AG04450 (cell line): ENCODE data around the gene CHST11. TPM values are rescaled to one million over a fixed set of nuclear protein-coding genes. Genes with fewer than 3 reads are reported as not detected.

Source experiments
- CTCF ChIA-PET: fragments of 300-600, 350-600 bp; formaldehyde crosslinking; extraction: SDS; loops from one replicate; lab custom pipeline; 2022; ENCODE audit warnings: antibody characterized with exemption, inconsistent platforms; lab: Charles Lee
- POLR2A ChIA-PET: fragments of 350-600 bp; formaldehyde crosslinking; extraction: SDS; loops from one replicate; lab custom pipeline; 2021; ENCODE audit warnings: antibody characterized with exemption, inconsistent platforms; lab: Yijun Ruan, JAX
- DNase-seq: peaks from one replicate; pipeline ENCODE4 v3.0.0-alpha.2; 2011; ENCODE audit warnings: low read depth, low spot score
- H3K27ac ChIP-seq: one replicate; pipeline ENCODE4 v1.5.1; 2012; ENCODE audit warnings: low read depth, low read length, control low read depth
- H3K27me3 ChIP-seq: one replicate; pipeline ENCODE4 v1.6.0; 2012; ENCODE audit warnings: low read length; ENCODE audit not compliant: control insufficient read depth, insufficient read depth
- H3K4me3 ChIP-seq: 2 replicates; pipeline ENCODE4 v1.5.1; 2011; ENCODE audit warnings: mild to moderate bottlenecking, low read depth, low read length, control low read depth
- H3K9me3 ChIP-seq: 2 replicates; pipeline ENCODE4 v1.5.1; 2012; ENCODE audit warnings: low read length; ENCODE audit not compliant: control insufficient read depth, insufficient read depth
- polyA plus RNA-seq: library from polyadenylated mRNA; depleted of rRNA; stranded (reverse); fragments of >200 nt; gene quantifications from 2 replicates; pipeline ENCODE4 v1.2.3, GENCODE V29; 2011
- TF ChIP-seq, protein P1 (sequence below): IDR thresholded peaks from 2 replicates; pipeline ENCODE4 v1.5.1; 2011; ENCODE audit warnings: low read depth, low read length, control low read depth, inconsistent platforms

CHST11 gene
- polyA plus RNA-seq, 1 experiment = 2.7 TPM

DNA sequence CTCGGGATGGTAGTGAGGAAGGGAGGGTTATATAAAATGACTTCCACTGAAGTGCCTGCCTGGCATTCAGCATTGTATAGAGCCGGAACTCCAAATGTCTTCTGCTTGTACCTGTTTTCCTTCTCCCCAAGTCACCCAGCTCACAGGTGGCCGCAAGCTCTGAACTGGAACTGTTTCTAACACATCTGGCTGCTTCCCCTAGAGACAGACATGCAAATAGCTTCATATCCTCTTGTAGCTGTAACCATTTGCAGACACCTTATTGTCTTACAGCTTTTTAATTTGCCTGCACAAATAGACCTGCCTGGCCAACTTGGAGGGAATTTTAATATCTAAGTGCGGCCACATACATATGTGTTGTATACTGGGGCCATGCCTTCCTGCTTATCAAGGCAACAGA, 126.0 kb downstream of the CHST11 start:
- TF ChIP-seq, protein P1, sequence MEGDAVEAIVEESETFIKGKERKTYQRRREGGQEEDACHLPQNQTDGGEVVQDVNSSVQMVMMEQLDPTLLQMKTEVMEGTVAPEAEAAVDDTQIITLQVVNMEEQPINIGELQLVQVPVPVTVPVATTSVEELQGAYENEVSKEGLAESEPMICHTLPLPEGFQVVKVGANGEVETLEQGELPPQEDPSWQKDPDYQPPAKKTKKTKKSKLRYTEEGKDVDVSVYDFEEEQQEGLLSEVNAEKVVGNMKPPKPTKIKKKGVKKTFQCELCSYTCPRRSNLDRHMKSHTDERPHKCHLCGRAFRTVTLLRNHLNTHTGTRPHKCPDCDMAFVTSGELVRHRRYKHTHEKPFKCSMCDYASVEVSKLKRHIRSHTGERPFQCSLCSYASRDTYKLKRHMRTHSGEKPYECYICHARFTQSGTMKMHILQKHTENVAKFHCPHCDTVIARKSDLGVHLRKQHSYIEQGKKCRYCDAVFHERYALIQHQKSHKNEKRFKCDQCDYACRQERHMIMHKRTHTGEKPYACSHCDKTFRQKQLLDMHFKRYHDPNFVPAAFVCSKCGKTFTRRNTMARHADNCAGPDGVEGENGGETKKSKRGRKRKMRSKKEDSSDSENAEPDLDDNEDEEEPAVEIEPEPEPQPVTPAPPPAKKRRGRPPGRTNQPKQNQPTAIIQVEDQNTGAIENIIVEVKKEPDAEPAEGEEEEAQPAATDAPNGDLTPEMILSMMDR = no peak
- DNase-seq = no peak
- CTCF ChIA-PET = no interaction called here
- H3K4me3 ChIP-seq = no peak overlapping the region
- H3K9me3 ChIP-seq = no peaks in the 10 kb centered on the region
- POLR2A ChIA-PET = no interaction called here
- no peaks in the 10 kb centered on the region for H3K27me3 ChIP-seq
- H3K27ac ChIP-seq = no peak overlapping the region

DNA sequence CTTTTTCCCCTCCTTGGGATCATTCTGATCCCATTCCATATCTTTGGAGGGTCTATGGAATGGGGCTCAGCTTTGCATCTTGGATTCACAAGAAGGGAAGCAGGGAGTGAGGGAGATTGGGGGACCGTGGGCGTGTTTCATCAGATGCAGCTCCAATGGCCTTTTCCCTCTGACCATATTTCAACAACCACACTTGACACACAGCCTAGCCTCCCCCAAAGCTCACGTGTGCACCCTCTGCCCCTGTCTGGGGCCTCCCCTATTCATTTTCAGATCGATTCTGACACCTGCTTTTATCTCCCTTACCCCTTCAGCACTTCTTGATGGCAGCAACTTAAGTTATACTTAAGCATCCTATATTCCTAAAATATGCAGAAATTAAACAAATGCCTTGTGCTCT, 126.6 kb downstream of the CHST11 start:
- TF ChIP-seq, protein P1 = no peak
- Histone ChIP-seq H3K4me3 (no peak overlapping the region), H3K27me3 (no peaks in the 10 kb centered on the region), H3K9me3 (no peaks in the 10 kb centered on the region), H3K27ac (no peak overlapping the region)
- POLR2A ChIA-PET = no interaction called here
- CTCF ChIA-PET = no interaction called here
- DNase-seq = no peak

DNA sequence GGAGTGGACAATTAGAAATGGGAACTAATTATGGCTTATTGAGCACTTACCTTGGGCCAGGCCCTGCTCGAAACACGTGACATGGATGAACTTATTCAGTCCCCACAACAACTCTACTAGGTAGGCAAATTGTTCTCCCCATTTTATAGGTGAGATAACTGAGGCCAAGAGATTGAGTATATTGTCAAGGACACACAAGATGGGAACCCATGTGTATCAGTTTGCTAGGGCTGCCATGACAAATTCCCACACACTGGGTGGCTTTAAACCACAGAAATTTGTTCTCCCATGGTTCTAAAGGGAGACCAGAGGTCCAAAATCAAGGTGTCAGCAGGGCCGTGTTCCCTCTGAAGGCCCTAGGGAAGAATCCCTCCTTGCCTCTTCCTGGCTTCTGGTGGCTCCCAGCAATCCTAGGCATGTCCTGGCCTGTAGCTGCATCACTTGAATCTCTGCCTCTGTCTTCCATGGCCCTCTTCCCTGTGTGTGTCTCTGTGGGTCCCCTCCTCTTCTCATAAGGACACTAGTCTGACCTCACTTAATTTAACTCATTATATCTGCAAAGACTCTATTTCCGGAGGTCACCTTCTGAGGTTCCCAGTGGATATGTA, 128.8 kb downstream of the CHST11 start:
- H3K4me3 ChIP-seq = no peak overlapping the region
- no peaks in the 10 kb centered on the region for H3K27me3 ChIP-seq
- peaks cover 3% of the 10 kb centered on the region for H3K9me3 ChIP-seq
- no peak for DNase-seq
- ChIA-PET POLR2A (no interaction called here), CTCF (no interaction called here)
- no peak overlapping the region for H3K27ac ChIP-seq
- TF ChIP-seq, protein P1 = no peak

DNA sequence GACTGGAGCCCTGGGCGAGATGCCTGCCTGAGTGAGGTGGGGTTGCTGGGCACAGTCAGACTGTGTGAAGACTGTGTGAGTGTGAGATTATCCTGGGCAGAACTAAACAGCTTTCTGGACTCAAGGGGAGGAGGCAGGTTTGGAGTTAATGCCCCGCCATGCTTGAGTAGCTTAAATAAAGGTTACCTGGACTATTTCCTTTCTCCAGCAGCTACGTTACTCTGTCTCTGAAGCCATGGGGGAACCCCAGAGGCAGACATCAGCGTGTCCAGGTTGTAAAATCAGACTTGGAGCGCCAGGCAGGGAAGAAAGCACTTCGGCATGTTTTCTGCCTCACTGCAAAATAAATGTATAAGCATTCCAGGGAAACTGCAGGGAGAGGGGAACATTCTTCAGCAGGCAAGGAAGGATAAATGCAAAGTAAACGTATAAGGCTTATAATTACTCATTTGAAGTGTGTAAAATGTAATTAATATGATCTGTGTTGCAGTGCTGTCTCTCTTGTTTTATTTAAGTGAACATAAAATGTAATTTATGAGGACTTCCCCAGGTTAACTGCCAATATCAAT, 129.7 kb downstream of the CHST11 start:
- Histone ChIP-seq H3K9me3 (peaks cover 3% of the 10 kb centered on the region), H3K27me3 (no peaks in the 10 kb centered on the region), H3K27ac (no peak overlapping the region), H3K4me3 (no peak overlapping the region)
- CTCF ChIA-PET = no interaction called here
- POLR2A ChIA-PET = no interaction called here
- no peak for DNase-seq
- TF ChIP-seq, protein P1 = no peak

DNA sequence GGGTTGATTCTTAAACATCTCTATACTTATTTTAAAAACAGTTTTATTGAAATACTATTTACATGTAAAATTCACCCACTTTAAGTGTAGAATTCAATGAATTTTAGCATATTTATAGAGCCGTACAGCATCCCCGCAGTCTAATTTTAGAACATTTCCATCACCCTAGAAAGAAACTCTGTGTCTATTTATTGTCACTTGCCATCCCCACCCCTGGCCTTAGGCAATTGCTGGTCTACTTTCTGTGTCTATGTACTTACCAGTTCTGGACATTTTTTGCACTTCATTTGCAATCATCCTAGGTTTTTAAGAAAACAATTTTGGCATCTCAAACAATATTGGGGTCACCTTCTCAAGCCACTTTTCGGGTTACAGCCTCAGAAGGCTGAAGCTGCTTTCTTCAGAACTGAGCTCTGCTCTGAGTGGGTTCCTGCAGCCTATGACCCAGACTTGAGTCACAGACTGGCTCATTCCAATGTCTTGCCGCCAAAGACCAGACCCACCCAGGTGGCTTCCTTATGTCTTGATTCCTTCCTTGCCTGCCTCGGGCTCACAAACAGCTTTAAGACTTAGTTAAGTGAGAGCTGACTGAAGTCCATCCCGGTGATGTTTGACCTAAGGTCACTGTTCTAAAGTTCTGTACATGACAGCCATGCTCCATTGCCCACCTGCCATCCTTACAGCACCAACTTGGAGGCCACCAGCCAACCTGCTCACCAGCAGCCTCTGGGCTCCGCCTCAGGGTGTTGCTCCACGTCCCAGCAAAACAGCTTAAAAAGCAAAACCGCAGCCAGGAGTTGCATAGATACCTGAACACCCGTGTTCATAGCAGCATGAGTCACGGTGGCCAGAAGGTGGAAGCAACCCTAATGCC, 131.5 kb downstream of the CHST11 start:
- no peak overlapping the region for H3K4me3 ChIP-seq
- H3K27ac ChIP-seq = no peak overlapping the region
- ChIA-PET POLR2A (no interaction called here), CTCF (interaction anchor here (1.1 kb wide), 1 partner anchor 206 kb away, joined by 13 read pairs; no protein-coding TSS in a partner anchor)
- no peaks in the 10 kb centered on the region for H3K27me3 ChIP-seq
- DNase-seq = no peak
- peaks cover 3% of the 10 kb centered on the region for H3K9me3 ChIP-seq
- TF ChIP-seq, protein P1 = no peak
